Jurkat, Clone E6-1 (cell line): ENCODE measurements around the gene FSTL5.

Experiments
- DNase-seq: peaks from one replicate; pipeline ENCODE4 v3.0.0-alpha.2; 2011; ENCODE audit warnings: low read depth, low spot score
- H3K4me3 ChIP-seq: 2 replicates; pipeline ENCODE4 v1.5.1; 2011; ENCODE audit warnings: mild to moderate bottlenecking, low read length, control low read depth, moderate library complexity

Gene FSTL5

GRCh38 chr4:161894014-161894413, 269.8 kb downstream of the FSTL5 start:
- no peak for DNase-seq
- no peak overlapping the region for H3K4me3 ChIP-seq

GRCh38 chr4:161893566-161893965, 270.2 kb downstream of the FSTL5 start:
- H3K4me3 ChIP-seq, result no peak overlapping the region
- no peak for DNase-seq

GRCh38 chr4:161892951-161893350, 270.8 kb downstream of the FSTL5 start:
- no peak overlapping the region for H3K4me3 ChIP-seq
- no peak for DNase-seq

- no peak for DNase-seq
- no peak overlapping the region for H3K4me3 ChIP-seq
Measured at GRCh38 chr4:161883157-161883556, 280.6 kb downstream of the FSTL5 start.

- H3K4me3 ChIP-seq, result no peak overlapping the region
- no peak for DNase-seq
Measured at GRCh38 chr4:161881370-161881769, 282.4 kb downstream of the FSTL5 start.

- no peak for DNase-seq
- no peak overlapping the region for H3K4me3 ChIP-seq
Measured at GRCh38 chr4:161869511-161869910, 294.3 kb downstream of the FSTL5 start.

- DNase-seq, result no peak
- no peak overlapping the region for H3K4me3 ChIP-seq
Measured at GRCh38 chr4:161856711-161857326, 307.0 kb downstream of the FSTL5 start.

GRCh38 chr4:161850631-161851030, 313.2 kb downstream of the FSTL5 start:
- no peak overlapping the region for H3K4me3 ChIP-seq
- DNase-seq, result no peak

- H3K4me3 ChIP-seq, result no peak overlapping the region
- DNase-seq, result no peak
Measured at GRCh38 chr4:161841759-161842158, 322.0 kb downstream of the FSTL5 start.

- DNase-seq, result no peak
- no peak overlapping the region for H3K4me3 ChIP-seq
Measured at GRCh38 chr4:161829591-161829990, 334.2 kb downstream of the FSTL5 start.

- no peak overlapping the region for H3K4me3 ChIP-seq
Measured at GRCh38 chr4:161828061-161828460, 335.7 kb downstream of the FSTL5 start.

GRCh38 chr4:161827013-161827412, 336.8 kb downstream of the FSTL5 start:
- no peak for DNase-seq
- H3K4me3 ChIP-seq, result no peak overlapping the region

More at GRCh38 chr4:161828061-161828460, 335.7 kb downstream of the FSTL5 start:
- no peak for DNase-seq

- no peak for DNase-seq
- H3K4me3 ChIP-seq, result no peak overlapping the region
Measured at GRCh38 chr4:161823450-161823849, 340.4 kb downstream of the FSTL5 start.

GRCh38 chr4:161822174-161822573, 341.6 kb downstream of the FSTL5 start:
- no peak overlapping the region for H3K4me3 ChIP-seq

GRCh38 chr4:161817914-161818313, 345.9 kb downstream of the FSTL5 start:
- DNase-seq, result no peak
- H3K4me3 ChIP-seq, result no peak overlapping the region

More at GRCh38 chr4:161822174-161822573, 341.6 kb downstream of the FSTL5 start:
- no peak for DNase-seq

- no peak overlapping the region for H3K4me3 ChIP-seq
- no peak for DNase-seq
Measured at GRCh38 chr4:161816958-161817357, 346.8 kb downstream of the FSTL5 start.

GRCh38 chr4:161815841-161816240, 348.0 kb downstream of the FSTL5 start:
- H3K4me3 ChIP-seq, result no peak overlapping the region
- DNase-seq, result no peak

GRCh38 chr4:161813889-161814288, 349.9 kb downstream of the FSTL5 start:
- no peak overlapping the region for H3K4me3 ChIP-seq
- no peak for DNase-seq

GRCh38 chr4:161813389-161813788, 350.4 kb downstream of the FSTL5 start:
- no peak for DNase-seq
- no peak overlapping the region for H3K4me3 ChIP-seq

GRCh38 chr4:161803171-161803570, 360.6 kb downstream of the FSTL5 start:
- H3K4me3 ChIP-seq, result no peak overlapping the region
- DNase-seq, result no peak

- no peak overlapping the region for H3K4me3 ChIP-seq
- no peak for DNase-seq
Measured at GRCh38 chr4:161799710-161800109, 364.1 kb downstream of the FSTL5 start.
